Upper lobe of left lung (tissue), 6 donors: ENCODE measurements around the gene DLL1. TPM values are rescaled to one million over a fixed set of nuclear protein-coding genes. Genes with fewer than 3 reads are reported as not detected.

ENCODE experiments used
- ATAC-seq, 2 donors: fragments of 200-7000 bp; cut with Tn5 transposase; one replicate each; pipeline ENCODE4 v1.9.1; 2022; ENCODE audit warnings: mild to moderate bottlenecking in 2 of 2, moderate library complexity in 2 of 2; ENCODE audit not compliant: low FRiP score in 2 of 2
- DNase-seq, 2 donors: peaks; one replicate each; pipeline ENCODE4 v3.0.0-alpha.2; 2019 to 2020
- H3K27ac ChIP-seq, 4 donors: fragments of 200-600 bp; sonication (generic); one replicate each; pipeline ENCODE4 v1.5.1; 2016 to 2019
- H3K27me3 ChIP-seq, 4 donors: fragments of 200-600 bp; sonication (generic); one replicate each; pipeline ENCODE4 v1.5.1; 2017 to 2019
- H3K36me3 ChIP-seq, 4 donors: fragments of 200-600 bp; sonication (generic); one replicate each; pipeline ENCODE4 v1.5.1; 2016 to 2019
- H3K4me1 ChIP-seq, 4 donors: fragments of 200-600 bp; sonication (generic); one replicate each; pipeline ENCODE4 v1.5.1; 2018 to 2019
- H3K4me3 ChIP-seq, 4 donors: fragments of 200-600 bp; sonication (generic); one replicate each; pipeline ENCODE4 v1.5.1; 2017 to 2019; ENCODE audit warnings: mild to moderate bottlenecking in 2 of 4, moderate library complexity in 1 of 4
- H3K9me3 ChIP-seq, 4 donors: fragments of 200-600 bp; sonication (generic); one replicate each; pipeline ENCODE4 v1.5.1; 2018 to 2019
- EP300 ChIP-seq, 4 donors: sonication (generic); formaldehyde crosslinking; IDR thresholded peaks; one replicate each; pipeline ENCODE4 v1.5.1; 2017; ENCODE audit warnings: antibody characterized with exemption in 4 of 4, control low read depth in 2 of 4
- POLR2A ChIP-seq, 4 donors: fragments of 450-650 bp; IDR thresholded peaks; one replicate each; pipeline ENCODE4 v1.5.1; 2016 to 2017; ENCODE audit warnings: antibody characterized with exemption in 4 of 4, mild to moderate bottlenecking in 2 of 4
- POLR2AphosphoS5 ChIP-seq, 2 donors: sonication (generic); formaldehyde crosslinking; IDR thresholded peaks; one replicate each; pipeline ENCODE4 v1.5.1; 2017; ENCODE audit warnings: antibody characterized with exemption in 2 of 2
- WGBS, 2 donors: methylation state at CpG; one replicate each; pipeline ENCODE4 v1.1.5; 2017 to 2018; 5-methylcytosine and 5-hydroxymethylcytosine counted together
- total RNA-seq, 6 donors: library from RNA; depleted of rRNA in 4 of 6; stranded (reverse); fragments of >200 nt in 4 of 6; gene quantifications; one replicate each; pipeline versions ENCODE4 v1.1.0 to v1.2.1, GENCODE V29; 2016 to 2021
- TF ChIP-seq, protein P1 (sequence below), 6 experiments: fragments of 450-650 bp in 4 of 6; fragments of 200-600 bp in 2 of 6; sonication (generic) in 2 of 6; IDR thresholded peaks; one replicate each; pipeline ENCODE4 v1.5.1; 2016 to 2019; ENCODE audit warnings: antibody characterized with exemption in 6 of 6
- donor health status: DM: no; HTN: no; CAD: no; lungs with moderate emphysema.
- donor health status: DM: no; HTN: yes; CAD: no; lungs with severe emphysema.

Gene DLL1
- total RNA-seq, 6 donors from 2014 or later, result 3.8 to 20.1 (median 10.2) TPM

DNA sequence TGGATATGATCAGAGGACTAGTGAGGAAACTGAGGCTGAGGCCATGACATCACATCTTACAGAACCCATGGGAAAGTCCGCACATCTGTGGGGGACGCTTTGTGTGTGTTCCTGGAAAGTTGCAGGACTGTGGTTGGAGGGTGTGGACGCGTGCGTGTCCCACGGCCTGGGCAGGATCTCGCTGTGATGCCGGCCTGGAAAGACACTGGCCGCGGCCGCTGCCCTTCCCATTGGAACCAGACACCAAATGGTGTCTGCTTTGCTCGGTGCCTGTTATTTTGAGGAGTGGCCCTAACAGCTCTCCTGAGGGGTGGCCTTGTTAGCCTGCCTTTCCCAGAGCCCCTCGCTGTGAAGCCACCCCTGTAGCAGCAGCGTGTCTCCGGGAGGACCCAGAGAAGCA lies 41.1 kb downstream of the DLL1 start:
- H3K27ac ChIP-seq, result no peak overlapping the region
- no peaks in the 10 kb centered on the region for H3K36me3 ChIP-seq
- no peak for ATAC-seq
- H3K4me1 ChIP-seq, result peaks cover 0 to 17% (median 0%) of the 10 kb centered on the region in 4 donors
- DNase-seq, result no peak
- no peaks in the 10 kb centered on the region for H3K9me3 ChIP-seq
- no peaks in the 10 kb centered on the region for H3K27me3 ChIP-seq
- no peak overlapping the region for H3K4me3 ChIP-seq
- 91 to 92% methylated on average over 6 to 15 of the region's 15 CpGs for WGBS, 2 donors
- TF ChIP-seq POLR2A (IDR thresholded peaks at IDR 0.05), result no peak
- TF ChIP-seq POLR2AphosphoS5 (IDR thresholded peaks at IDR 0.05), result no peak
- TF ChIP-seq EP300 (IDR thresholded peaks at IDR 0.05), result no peak
- TF ChIP-seq, protein P1, sequence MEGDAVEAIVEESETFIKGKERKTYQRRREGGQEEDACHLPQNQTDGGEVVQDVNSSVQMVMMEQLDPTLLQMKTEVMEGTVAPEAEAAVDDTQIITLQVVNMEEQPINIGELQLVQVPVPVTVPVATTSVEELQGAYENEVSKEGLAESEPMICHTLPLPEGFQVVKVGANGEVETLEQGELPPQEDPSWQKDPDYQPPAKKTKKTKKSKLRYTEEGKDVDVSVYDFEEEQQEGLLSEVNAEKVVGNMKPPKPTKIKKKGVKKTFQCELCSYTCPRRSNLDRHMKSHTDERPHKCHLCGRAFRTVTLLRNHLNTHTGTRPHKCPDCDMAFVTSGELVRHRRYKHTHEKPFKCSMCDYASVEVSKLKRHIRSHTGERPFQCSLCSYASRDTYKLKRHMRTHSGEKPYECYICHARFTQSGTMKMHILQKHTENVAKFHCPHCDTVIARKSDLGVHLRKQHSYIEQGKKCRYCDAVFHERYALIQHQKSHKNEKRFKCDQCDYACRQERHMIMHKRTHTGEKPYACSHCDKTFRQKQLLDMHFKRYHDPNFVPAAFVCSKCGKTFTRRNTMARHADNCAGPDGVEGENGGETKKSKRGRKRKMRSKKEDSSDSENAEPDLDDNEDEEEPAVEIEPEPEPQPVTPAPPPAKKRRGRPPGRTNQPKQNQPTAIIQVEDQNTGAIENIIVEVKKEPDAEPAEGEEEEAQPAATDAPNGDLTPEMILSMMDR (IDR thresholded peaks at IDR 0.05), result no peak

DNA sequence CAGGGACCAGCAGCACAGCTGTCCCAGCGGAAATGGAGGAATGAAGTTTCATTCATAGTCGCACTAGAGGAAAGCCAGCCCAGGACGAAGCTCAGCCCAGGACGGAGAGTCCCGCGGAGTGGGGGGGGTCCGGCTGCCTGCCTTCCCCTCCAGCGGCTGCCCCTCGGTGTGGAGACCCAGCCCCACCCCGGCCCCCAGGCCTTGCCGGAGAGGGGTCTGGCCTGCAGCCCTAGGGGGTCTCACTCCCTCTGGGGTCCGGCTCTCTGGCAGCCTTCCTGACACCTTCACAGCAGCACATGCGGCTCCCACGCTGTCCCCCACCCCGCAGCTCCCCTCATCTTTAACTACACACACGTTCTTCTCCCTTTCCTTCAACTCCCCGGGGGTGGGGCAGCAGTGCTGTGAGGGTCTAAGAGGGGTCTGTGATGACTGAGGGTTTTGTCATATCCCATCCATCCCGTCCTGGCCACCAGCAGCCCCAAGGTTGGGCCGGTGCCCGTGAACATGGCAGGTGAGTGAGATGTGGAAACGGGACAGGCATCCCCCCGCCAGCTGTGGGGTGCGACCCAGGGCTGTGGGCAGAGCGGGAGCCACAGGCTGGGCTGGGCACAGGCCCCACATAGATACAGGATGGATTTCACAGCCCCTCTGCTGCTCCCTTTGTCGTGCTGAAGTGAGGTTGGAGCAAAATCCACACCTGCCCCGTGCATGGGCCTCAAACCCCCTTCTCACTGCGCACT lies 41.8 kb downstream of the DLL1 start:
- Histone ChIP-seq H3K27me3 (no peaks in the 10 kb centered on the region), H3K4me1 (peaks cover 0 to 17% (median 0%) of the 10 kb centered on the region in 4 donors), H3K27ac (no peak overlapping the region), H3K36me3 (no peaks in the 10 kb centered on the region), H3K4me3 (no peak overlapping the region), H3K9me3 (no peaks in the 10 kb centered on the region)
- DNase-seq (no peak), ATAC-seq (no peak)
- 65 to 70% methylated on average over 13 to 24 of the region's 27 CpGs for WGBS, 2 donors
- TF ChIP-seq POLR2AphosphoS5 (IDR thresholded peaks at IDR 0.05) (no peak), EP300 (IDR thresholded peaks at IDR 0.05) (no peak), POLR2A (IDR thresholded peaks at IDR 0.05) (no peak)
- TF ChIP-seq, protein P1 (IDR thresholded peaks at IDR 0.05), result no peak

DNA sequence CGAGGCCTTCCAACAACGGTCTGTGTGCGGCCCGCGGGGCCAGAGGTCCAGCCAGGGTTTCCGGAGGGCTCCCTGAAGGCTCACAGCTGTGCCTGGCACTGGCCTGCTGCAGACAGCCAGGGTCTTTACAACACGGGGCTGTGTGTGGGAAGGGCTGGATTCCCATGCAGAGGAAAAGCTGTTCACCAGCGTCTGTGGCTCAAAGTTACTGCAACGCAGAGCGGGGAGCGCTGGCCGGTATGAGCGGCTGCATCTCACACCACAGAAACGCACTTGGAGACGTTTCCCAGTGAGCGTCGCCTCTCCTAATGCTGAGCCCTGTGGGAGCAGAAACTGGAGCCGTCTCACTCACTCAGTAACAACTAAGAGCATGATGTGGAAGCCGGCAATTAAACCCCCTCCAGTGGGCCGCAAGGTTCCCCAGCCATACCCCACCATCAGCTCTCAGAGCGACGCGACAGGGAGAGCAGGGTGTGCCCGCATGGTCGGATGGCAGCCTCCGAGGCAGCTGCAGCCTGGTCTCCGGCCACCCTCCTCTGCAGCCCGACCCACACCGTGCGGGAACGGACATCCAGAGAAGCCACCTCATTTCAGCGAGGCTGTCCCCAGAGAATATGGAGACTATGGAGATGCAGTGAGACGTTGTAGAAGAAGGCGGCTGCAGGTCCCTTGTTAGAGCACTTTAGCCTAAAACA lies 42.6 kb downstream of the DLL1 start:
- TF ChIP-seq EP300 (IDR thresholded peaks at IDR 0.05) (no peak), POLR2AphosphoS5 (IDR thresholded peaks at IDR 0.05) (no peak), POLR2A (IDR thresholded peaks at IDR 0.05) (no peak)
- TF ChIP-seq, protein P1 (IDR thresholded peaks at IDR 0.05), result no peak
- DNase-seq, result no peak
- no peak for ATAC-seq
- no peak overlapping the region for H3K4me3 ChIP-seq
- peaks cover 0 to 17% (median 0%) of the 10 kb centered on the region in 4 donors for H3K4me1 ChIP-seq
- H3K27ac ChIP-seq, result no peak overlapping the region
- WGBS, 2 donors, result 52 to 81% methylated on average over 27 to 34 of the region's 34 CpGs
- no peaks in the 10 kb centered on the region for H3K36me3 ChIP-seq
- H3K27me3 ChIP-seq, result no peaks in the 10 kb centered on the region
- no peaks in the 10 kb centered on the region for H3K9me3 ChIP-seq

DNA sequence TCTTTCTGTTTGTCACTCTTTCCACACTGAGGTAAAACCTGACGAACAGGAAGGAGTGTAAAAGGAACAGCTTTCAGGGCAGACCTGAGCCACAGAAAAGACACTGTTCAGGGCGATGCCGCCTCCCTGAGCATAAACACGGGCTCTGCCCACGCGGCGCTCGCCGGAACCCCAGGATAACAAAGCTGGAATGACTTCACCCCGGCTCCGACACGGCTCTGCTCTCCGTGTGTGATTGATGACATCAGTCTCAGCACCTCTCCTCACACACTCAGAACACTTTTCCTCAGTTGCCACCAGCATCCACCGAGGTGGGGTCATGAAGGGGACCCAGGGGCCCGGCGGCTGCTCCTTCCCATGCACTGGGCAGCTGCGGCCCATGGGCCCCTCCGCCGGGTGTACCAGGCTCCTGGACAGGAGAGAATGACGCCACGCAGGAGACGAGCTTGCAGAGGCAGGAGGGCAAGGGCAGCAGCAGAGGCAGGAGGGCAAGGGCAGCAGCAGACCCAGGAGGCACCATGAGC lies 43.6 kb downstream of the DLL1 start:
- Histone ChIP-seq H3K9me3 (no peaks in the 10 kb centered on the region), H3K36me3 (no peaks in the 10 kb centered on the region), H3K27ac (no peak overlapping the region), H3K27me3 (no peaks in the 10 kb centered on the region), H3K4me3 (no peak overlapping the region), H3K4me1 (peaks cover 0 to 17% (median 0%) of the 10 kb centered on the region in 4 donors)
- TF ChIP-seq EP300 (IDR thresholded peaks at IDR 0.05) (no peak), POLR2AphosphoS5 (IDR thresholded peaks at IDR 0.05) (no peak), POLR2A (IDR thresholded peaks at IDR 0.05) (no peak)
- TF ChIP-seq, protein P1 (IDR thresholded peaks at IDR 0.05), result no peak
- 57 to 63% methylated on average over 21 to 22 of the region's 22 CpGs for WGBS, 2 donors
- DNase-seq, result no peak
- ATAC-seq, result no peak
